HEK293 (cell line): Measurements from ENCODE around the gene FOXP1.

Experiments used
- CTCF ChIA-PET: fragments of 350-600 bp; formaldehyde crosslinking; extraction: SDS; loops from one replicate; lab custom pipeline; 2021; ENCODE audit warnings: antibody characterized with exemption; lab: Yijun Ruan, JAX
- POLR2A ChIA-PET: fragments of 300-600 bp; formaldehyde crosslinking; extraction: SDS; loops from one replicate; lab custom pipeline; 2020; ENCODE audit warnings: antibody characterized with exemption, inconsistent platforms; lab: Yijun Ruan, JAX
- H3K27ac ChIP-seq: fragments of 200-500 bp; sonication (Bioruptor generic); 2 replicates; pipeline ENCODE4 v1.5.1; 2014; ENCODE audit warnings: low read depth, low read length, control low read depth, inconsistent platforms; ENCODE audit errors: extremely low read depth
- H3K36me3 ChIP-seq, 2 experiments: fragments of 200-500 bp in 1 of 2; sonication (Bioruptor generic) in 1 of 2; 1 replicate in 1 of 2; 2 replicates in 1 of 2; pipeline ENCODE4 v1.5.1; 2014 to 2017; ENCODE audit warnings: inconsistent platforms in 2 of 2, low read length in 2 of 2; ENCODE audit not compliant: control insufficient read depth in 2 of 2, insufficient read depth in 1 of 2
- H3K4me1 ChIP-seq: fragments of 200-500 bp; sonication (Bioruptor generic); 2 replicates; pipeline ENCODE4 v1.5.1; 2014; ENCODE audit warnings: mild to moderate bottlenecking, low read length, inconsistent platforms; ENCODE audit not compliant: control insufficient read depth, insufficient read depth
- H3K4me3 ChIP-seq: 2 replicates; pipeline ENCODE4 v1.5.1; 2011; ENCODE audit warnings: low read depth, mild to moderate bottlenecking, control low read depth, low read length, moderate library complexity
- H3K9me3 ChIP-seq: fragments of 200-500 bp; sonication (Bioruptor generic); 2 replicates; pipeline ENCODE4 v1.5.1; 2014; ENCODE audit warnings: low read depth, low read length, inconsistent platforms; ENCODE audit not compliant: control insufficient read depth, insufficient read depth
- KLF1 ChIP-seq: fragments of 450-650 bp; formaldehyde crosslinking; IDR thresholded peaks from 2 replicates; pipeline ENCODE4 v1.5.1; 2016; ENCODE audit warnings: missing biosample characterization, missing genetic modification characterization
- OVOL3 ChIP-seq: fragments of 450-650 bp; formaldehyde crosslinking; IDR thresholded peaks from 2 replicates; pipeline ENCODE4 v1.5.1; 2016; ENCODE audit warnings: missing biosample characterization, missing genetic modification characterization
- PRDM1 ChIP-seq: fragments of 450-650 bp; formaldehyde crosslinking; IDR thresholded peaks from 2 replicates; pipeline ENCODE4; 2016; ENCODE audit warnings: missing biosample characterization, missing genetic modification characterization
- SCRT2 ChIP-seq: fragments of 450-650 bp; formaldehyde crosslinking; IDR thresholded peaks from 2 replicates; pipeline ENCODE4 v1.5.1; 2016; ENCODE audit warnings: missing biosample characterization, missing genetic modification characterization
- ZBTB11 ChIP-seq: fragments of 450-650 bp; formaldehyde crosslinking; conservative IDR thresholded peaks from 2 replicates; pipeline ENCODE4 v1.5.1; 2016; ENCODE audit warnings: low read depth, missing biosample characterization, missing genetic modification characterization
- ZBTB26 ChIP-seq: fragments of 450-650 bp; formaldehyde crosslinking; optimal IDR thresholded peaks from 2 replicates; pipeline ENCODE3; 2016; ENCODE audit warnings: missing biosample characterization, mild to moderate bottlenecking, missing genetic modification characterization
- ZBTB49 ChIP-seq: fragments of 450-650 bp; formaldehyde crosslinking; IDR thresholded peaks from 2 replicates; pipeline ENCODE4 v1.5.1; 2016; ENCODE audit warnings: missing biosample characterization, missing genetic modification characterization, low read depth
- ZNF157 ChIP-seq: fragments of 450-650 bp; formaldehyde crosslinking; IDR thresholded peaks from 2 replicates; pipeline ENCODE4 v1.5.1; 2016; ENCODE audit warnings: missing biosample characterization, missing genetic modification characterization
- ZNF174 ChIP-seq: fragments of 450-650 bp; formaldehyde crosslinking; IDR thresholded peaks from 2 replicates; pipeline ENCODE4 v1.5.0; 2017; ENCODE audit warnings: missing biosample characterization, mild to moderate bottlenecking, missing genetic modification characterization
- ZNF266 ChIP-seq: fragments of 450-650 bp; formaldehyde crosslinking; IDR thresholded peaks from 2 replicates; pipeline ENCODE4 v1.5.1; 2016; ENCODE audit warnings: missing biosample characterization, missing genetic modification characterization, low read depth
- ZNF311 ChIP-seq: fragments of 450-650 bp; formaldehyde crosslinking; IDR thresholded peaks from 2 replicates; pipeline ENCODE4 v1.5.1; 2017; ENCODE audit warnings: missing biosample characterization, missing genetic modification characterization, borderline replicate concordance
- ZNF366 ChIP-seq: fragments of 450-650 bp; formaldehyde crosslinking; conservative IDR thresholded peaks from 2 replicates; pipeline ENCODE4 v1.5.1; 2016; ENCODE audit warnings: missing biosample characterization, missing genetic modification characterization
- ZNF416 ChIP-seq: fragments of 450-650 bp; formaldehyde crosslinking; IDR thresholded peaks from 2 replicates; pipeline ENCODE4 v1.5.1; 2016; ENCODE audit warnings: missing biosample characterization, missing genetic modification characterization
- ZNF488 ChIP-seq: fragments of 450-650 bp; formaldehyde crosslinking; IDR thresholded peaks from 2 replicates; pipeline ENCODE4 v1.5.1; 2016; ENCODE audit warnings: missing biosample characterization, missing genetic modification characterization
- ZNF558 ChIP-seq: fragments of 450-650 bp; formaldehyde crosslinking; IDR thresholded peaks from 2 replicates; pipeline ENCODE4 v1.5.1; 2016; ENCODE audit warnings: missing biosample characterization, missing genetic modification characterization
- ZNF600 ChIP-seq: fragments of 450-650 bp; formaldehyde crosslinking; IDR thresholded peaks from 2 replicates; pipeline ENCODE4 v1.5.1; 2016; ENCODE audit warnings: missing biosample characterization, missing genetic modification characterization
- ZNF776 ChIP-seq: fragments of 450-650 bp; formaldehyde crosslinking; IDR thresholded peaks from 2 replicates; pipeline ENCODE4 v1.5.0; 2017; ENCODE audit warnings: missing biosample characterization, missing genetic modification characterization, borderline replicate concordance
- ZSCAN16 ChIP-seq: fragments of 450-650 bp; formaldehyde crosslinking; IDR thresholded peaks from 2 replicates; pipeline ENCODE4 v1.5.1; 2016; ENCODE audit warnings: missing biosample characterization, missing genetic modification characterization
- ZXDB ChIP-seq: fragments of 450-650 bp; formaldehyde crosslinking; IDR thresholded peaks from 2 replicates; pipeline ENCODE4 v1.5.1; 2016; ENCODE audit warnings: missing biosample characterization, missing genetic modification characterization

The FOXP1 gene

GRCh38 chr3:71037775-71038174, 545.8 kb downstream of the FOXP1 start (continued):
- TF ChIP-seq ZNF366 (no peak), ZNF488 (tag by site-specific recombination) (no peak), ZSCAN16 (tag by site-specific recombination) (no peak), ZNF266 (tag by site-specific recombination) (no peak), ZNF776 (tag by site-specific recombination) (no peak), ZNF157 (tag by site-specific recombination) (no peak), ZBTB11 (tag by site-specific recombination) (no peak), ZNF311 (tag by site-specific recombination) (no peak), ZBTB49 (no peak)

GRCh38 chr3:71035886-71036285, 547.6 kb downstream of the FOXP1 start:
- H3K36me3 ChIP-seq = peaks cover 0 to 47% of the 10 kb centered on the region in 2 experiments; a peak in 2 of 3 replicates
- ChIA-PET CTCF (interaction anchor here (0.7 kb wide), 1 partner anchor 676 kb away, joined by 3 read pairs; no protein-coding TSS in a partner anchor), POLR2A (no interaction called here)
- H3K4me1 ChIP-seq = peaks cover 3% of the 10 kb centered on the region
- H3K9me3 ChIP-seq = no peaks in the 10 kb centered on the region
- H3K4me3 ChIP-seq = no peak overlapping the region
- TF ChIP-seq ZNF174 (tag by site-specific recombination) = no peak
- no peak for TF ChIP-seq SCRT2 (tag by site-specific recombination)
- no peak for TF ChIP-seq ZNF558
- TF ChIP-seq KLF1 (tag by site-specific recombination) = no peak
- no peak for TF ChIP-seq ZNF416 (tag by site-specific recombination)
- TF ChIP-seq PRDM1 (tag by site-specific recombination) = no peak
- TF ChIP-seq OVOL3 (tag by site-specific recombination) = no peak
- TF ChIP-seq ZBTB26 (tag by site-specific recombination) = no peak
- no peak for TF ChIP-seq ZXDB
- no peak for TF ChIP-seq ZNF600 (tag by site-specific recombination)
- H3K27ac ChIP-seq = no peak overlapping the region
